PFSK-1 (cell line): ENCODE data around the gene USP35.

Experiments
- POLR2AphosphoS5 ChIP-seq: IDR thresholded peaks from 2 replicates; pipeline ENCODE4 v1.6.1; 2012; ENCODE audit warnings: low read depth, mild to moderate bottlenecking, control low read depth, low read length, moderate library complexity
- REST ChIP-seq, 2 experiments: IDR thresholded peaks; 2 replicates each; pipeline versions ENCODE4 v1.6.1 to v1.8.0; 2011 to 2012; ENCODE audit warnings: low read depth in 2 of 2, low read length in 2 of 2, control low read depth in 1 of 2, inconsistent platforms in 1 of 2, mild to moderate bottlenecking in 1 of 2, moderate library complexity in 1 of 2; ENCODE audit not compliant: insufficient read depth in 1 of 2
- SIN3A ChIP-seq: IDR thresholded peaks from 2 replicates; pipeline ENCODE4 v1.6.1; 2012; ENCODE audit warnings: mild to moderate bottlenecking, low read length, moderate library complexity, borderline replicate concordance; ENCODE audit not compliant: insufficient read depth
- TAF1 ChIP-seq: IDR thresholded peaks from 2 replicates; pipeline ENCODE4 v1.6.1; 2012; ENCODE audit warnings: low read length, control low read depth, borderline replicate concordance; ENCODE audit not compliant: insufficient read depth

GRCh38 chr11:78147807-78148206 is 40.9 kb upstream of the USP35 start:
- TF ChIP-seq SIN3A = no peak
- TF ChIP-seq POLR2AphosphoS5 = no peak
- no peak for TF ChIP-seq TAF1
- TF ChIP-seq REST (IDR thresholded peaks at IDR 0.05; ENCODE audit: insufficient read depth in 1 of 2, low read depth in 2 of 2, low read length in 2 of 2) = no peak
